DND-41 (cell line): ENCODE data around the gene ASXL1.

Experiments
- ATAC-seq: fragments of 200-7000 bp; cut with Tn5 transposase; 3 replicates; pipeline ENCODE4 v1.9.1; 2021; ENCODE audit warnings: low read depth; ENCODE audit not compliant: insufficient read depth
- DNase-seq: peaks from one replicate; pipeline ENCODE4 v3.0.0-alpha.2; 2020
- H2AFZ ChIP-seq: 2 replicates; pipeline ENCODE4 v1.6.0; 2012; ENCODE audit warnings: low read depth, low read length
- H3K27ac ChIP-seq: 2 replicates; pipeline ENCODE4 v1.5.1; 2012; ENCODE audit warnings: low read length, inconsistent platforms
- H3K27me3 ChIP-seq: fragments of 200-600 bp; sonication (generic); 2 replicates; pipeline ENCODE4 v1.6.0; 2012; ENCODE audit warnings: low read length, mild to moderate bottlenecking, inconsistent platforms; ENCODE audit not compliant: insufficient read depth, poor library complexity
- H3K36me3 ChIP-seq: 2 replicates; pipeline ENCODE4 v1.5.1; 2012; ENCODE audit warnings: low read length, inconsistent platforms; ENCODE audit not compliant: insufficient read depth
- H3K4me1 ChIP-seq: 2 replicates; pipeline ENCODE4 v1.5.1; 2012; ENCODE audit warnings: mild to moderate bottlenecking, low read length; ENCODE audit not compliant: insufficient read depth
- H3K4me2 ChIP-seq: 2 replicates; pipeline ENCODE4 v1.6.0; 2012; ENCODE audit warnings: mild to moderate bottlenecking, moderate library complexity, low read length, inconsistent platforms; ENCODE audit not compliant: insufficient read depth
- H3K4me3 ChIP-seq, 2 experiments: fragments of 200-600 bp in 1 of 2; shearing (Covaris generic) in 1 of 2; 2 replicates each; pipeline ENCODE4 v1.5.1; 2012 to 2016; ENCODE audit warnings: inconsistent platforms in 2 of 2, low read length in 2 of 2, mild to moderate bottlenecking in 2 of 2, low read depth in 1 of 2, moderate library complexity in 1 of 2
- H3K79me2 ChIP-seq: 2 replicates; pipeline ENCODE4 v1.6.0; 2012; ENCODE audit warnings: low read length, inconsistent platforms; ENCODE audit not compliant: insufficient read depth
- H3K9ac ChIP-seq: 2 replicates; pipeline ENCODE4 v1.6.0; 2012; ENCODE audit warnings: low read depth, mild to moderate bottlenecking, inconsistent platforms, low read length, moderate library complexity
- H3K9me3 ChIP-seq: 2 replicates; pipeline ENCODE4 v1.5.1; 2012; ENCODE audit warnings: low read length, moderate library complexity, mild to moderate bottlenecking, inconsistent platforms; ENCODE audit not compliant: insufficient read depth, severe bottlenecking
- H4K20me1 ChIP-seq: 2 replicates; pipeline ENCODE4 v1.6.0; 2012; ENCODE audit warnings: low read length; ENCODE audit not compliant: insufficient read depth
- EZH2 ChIP-seq: IDR thresholded peaks from 3 replicates; pipeline ENCODE4 v1.6.1; 2012; ENCODE audit warnings: borderline replicate concordance, low read depth, mild to moderate bottlenecking, moderate library complexity, low read length, inconsistent platforms; ENCODE audit not compliant: severe bottlenecking
- TF ChIP-seq, protein P1 (sequence below): IDR thresholded peaks from 2 replicates; pipeline ENCODE4 v1.5.1; 2012; ENCODE audit warnings: borderline replicate concordance, low read length, moderate library complexity, mild to moderate bottlenecking; ENCODE audit not compliant: poor library complexity, severe bottlenecking; ENCODE audit errors: extremely low read depth

The ASXL1 gene

DNA sequence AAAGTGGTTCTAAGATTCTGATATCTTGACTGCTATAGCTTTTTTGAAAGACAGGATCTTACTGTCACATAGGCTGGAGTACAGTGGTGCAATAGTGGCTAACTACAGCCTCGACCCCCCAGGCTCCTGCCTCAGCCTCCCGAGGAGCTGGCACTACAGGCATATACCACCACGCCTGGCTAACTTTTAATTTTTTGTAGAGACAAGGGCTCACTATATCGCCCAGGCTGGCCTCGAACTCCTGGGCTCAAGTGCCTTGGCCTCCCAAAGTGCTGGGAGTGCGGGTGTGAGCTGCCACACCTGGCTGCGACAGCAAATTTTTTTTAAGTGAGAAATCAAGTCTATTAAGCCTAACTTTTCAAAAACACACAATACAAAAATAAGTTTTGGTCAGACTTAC lies 120.4 kb downstream of the ASXL1 start:
- Histone ChIP-seq H3K4me1 (peaks cover 23% of the 10 kb centered on the region), H3K27me3 (no peaks in the 10 kb centered on the region), H2AFZ (no peak overlapping the region), H4K20me1 (peaks cover 92% of the 10 kb centered on the region), H3K4me2 (no peak overlapping the region), H3K9me3 (no peaks in the 10 kb centered on the region), H3K36me3 (peaks cover 39% of the 10 kb centered on the region), H3K79me2 (peaks cover 91% of the 10 kb centered on the region), H3K9ac (no peak overlapping the region), H3K27ac (peak overlapping the region; percentile 43; the same call in 1 of the 2 replicates), H3K4me3 (no peak overlapping the region)
- ATAC-seq, result no peak
- no peak for TF ChIP-seq EZH2
- TF ChIP-seq, protein P1, sequence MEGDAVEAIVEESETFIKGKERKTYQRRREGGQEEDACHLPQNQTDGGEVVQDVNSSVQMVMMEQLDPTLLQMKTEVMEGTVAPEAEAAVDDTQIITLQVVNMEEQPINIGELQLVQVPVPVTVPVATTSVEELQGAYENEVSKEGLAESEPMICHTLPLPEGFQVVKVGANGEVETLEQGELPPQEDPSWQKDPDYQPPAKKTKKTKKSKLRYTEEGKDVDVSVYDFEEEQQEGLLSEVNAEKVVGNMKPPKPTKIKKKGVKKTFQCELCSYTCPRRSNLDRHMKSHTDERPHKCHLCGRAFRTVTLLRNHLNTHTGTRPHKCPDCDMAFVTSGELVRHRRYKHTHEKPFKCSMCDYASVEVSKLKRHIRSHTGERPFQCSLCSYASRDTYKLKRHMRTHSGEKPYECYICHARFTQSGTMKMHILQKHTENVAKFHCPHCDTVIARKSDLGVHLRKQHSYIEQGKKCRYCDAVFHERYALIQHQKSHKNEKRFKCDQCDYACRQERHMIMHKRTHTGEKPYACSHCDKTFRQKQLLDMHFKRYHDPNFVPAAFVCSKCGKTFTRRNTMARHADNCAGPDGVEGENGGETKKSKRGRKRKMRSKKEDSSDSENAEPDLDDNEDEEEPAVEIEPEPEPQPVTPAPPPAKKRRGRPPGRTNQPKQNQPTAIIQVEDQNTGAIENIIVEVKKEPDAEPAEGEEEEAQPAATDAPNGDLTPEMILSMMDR, result no peak
- no peak for DNase-seq

DNA sequence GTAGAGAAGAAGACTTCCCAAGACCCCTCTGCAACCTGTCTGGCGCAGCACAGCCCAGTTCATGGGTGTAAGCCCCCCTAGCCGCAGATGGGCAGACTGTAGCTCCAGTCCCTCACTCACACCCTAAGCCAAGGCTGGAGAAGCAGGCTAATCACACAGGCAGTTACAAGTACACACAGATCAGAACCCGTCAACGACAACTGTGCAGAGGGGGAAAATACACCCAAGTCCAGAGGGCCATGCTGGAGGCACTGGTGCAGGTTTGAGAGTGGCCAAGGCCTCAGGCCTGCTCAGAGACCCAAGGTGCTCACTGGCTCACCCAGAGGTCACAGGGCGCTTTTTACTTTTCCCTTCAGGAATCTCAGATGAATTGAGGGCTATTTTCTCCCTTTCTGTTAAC lies 120.9 kb downstream of the ASXL1 start:
- Histone ChIP-seq H3K27me3 (no peaks in the 10 kb centered on the region), H4K20me1 (peaks cover 88% of the 10 kb centered on the region), H3K4me1 (peaks cover 23% of the 10 kb centered on the region), H2AFZ (no peak overlapping the region), H3K4me3 (no peak overlapping the region), H3K9ac (no peak overlapping the region), H3K79me2 (peaks cover 90% of the 10 kb centered on the region), H3K36me3 (peaks cover 34% of the 10 kb centered on the region), H3K4me2 (no peak overlapping the region), H3K9me3 (no peaks in the 10 kb centered on the region), H3K27ac (peak overlapping the region; percentile 43; the same call in 1 of the 2 replicates)
- no peak for ATAC-seq
- no peak for DNase-seq
- no peak for TF ChIP-seq EZH2
- TF ChIP-seq, protein P1, result no peak

DNA sequence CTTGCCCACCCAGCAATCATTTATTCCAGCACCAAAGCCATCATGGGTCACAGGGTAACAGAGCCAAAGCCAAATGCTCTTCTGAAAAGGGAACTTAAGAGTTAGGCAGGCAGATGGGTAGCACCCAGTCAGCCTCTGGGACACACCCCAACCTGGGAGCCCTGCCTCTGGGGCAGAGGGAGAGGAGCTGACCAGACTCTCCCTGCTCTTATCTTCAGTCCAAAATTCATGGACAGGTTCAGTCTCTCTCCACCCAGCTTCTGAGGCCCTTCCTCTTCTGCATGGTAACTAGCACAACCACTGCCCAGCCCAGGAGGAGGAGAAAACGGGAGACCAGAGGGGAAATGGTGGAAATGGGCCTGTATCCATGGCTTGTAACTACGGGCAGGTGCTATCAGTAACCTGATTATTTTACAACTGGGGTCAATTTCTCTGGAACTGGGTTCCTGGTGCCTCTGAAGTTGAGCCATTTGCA lies 121.6 kb downstream of the ASXL1 start:
- Histone ChIP-seq H3K4me2 (no peak overlapping the region), H3K4me3 (no peak overlapping the region), H2AFZ (no peak overlapping the region), H3K27me3 (no peaks in the 10 kb centered on the region), H3K79me2 (peaks cover 90% of the 10 kb centered on the region), H3K27ac (no peak overlapping the region; the same call in 1 of the 2 replicates), H3K36me3 (peaks cover 27% of the 10 kb centered on the region), H3K9ac (no peak overlapping the region), H4K20me1 (peaks cover 81% of the 10 kb centered on the region), H3K9me3 (no peaks in the 10 kb centered on the region), H3K4me1 (peaks cover 26% of the 10 kb centered on the region)
- ATAC-seq, result no peak
- DNase-seq, result no peak
- TF ChIP-seq EZH2, result no peak
- TF ChIP-seq, protein P1, result no peak
